OCI-LY1 (cell line): ENCODE results near the gene UNC13D.

Experiments
- H2AFZ ChIP-seq: fragments of 200-600 bp; sonication (generic), shearing (Covaris generic); 2 replicates; pipeline ENCODE4 v1.6.0; 2014; ENCODE audit warnings: antibody characterized with exemption, mild to moderate bottlenecking, low read length
- H3F3A ChIP-seq: fragments of 200-600 bp; sonication (generic), shearing (Covaris generic); 2 replicates; pipeline ENCODE4 v1.6.0; 2014; ENCODE audit warnings: mild to moderate bottlenecking, antibody characterized with exemption, low read length, moderate library complexity; ENCODE audit not compliant: insufficient read depth
- H3K27ac ChIP-seq: fragments of 200-600 bp; sonication (generic); 2 replicates; pipeline ENCODE4 v1.5.1; 2014; ENCODE audit warnings: low read length, mixed run types, mild to moderate bottlenecking, low read depth; ENCODE audit not compliant: poor library complexity, severe bottlenecking
- H3K27me3 ChIP-seq: fragments of 200-600 bp; sonication (generic); 2 replicates; pipeline ENCODE4 v1.6.0; 2014; ENCODE audit warnings: antibody characterized with exemption, mild to moderate bottlenecking, low read length, moderate library complexity; ENCODE audit not compliant: insufficient read depth
- H3K36me3 ChIP-seq: fragments of 200-600 bp; sonication (generic); 2 replicates; pipeline ENCODE4 v1.6.1; 2014; ENCODE audit warnings: mild to moderate bottlenecking, antibody characterized with exemption, low read length, moderate library complexity, mixed read lengths; ENCODE audit not compliant: insufficient read depth
- H3K4me1 ChIP-seq: fragments of 200-600 bp; sonication (generic); 2 replicates; pipeline ENCODE4 v1.5.1; 2014; ENCODE audit warnings: mild to moderate bottlenecking, low read length, moderate library complexity; ENCODE audit not compliant: insufficient read depth, severe bottlenecking
- H3K4me2 ChIP-seq: fragments of 200-600 bp; sonication (generic), shearing (Covaris generic); 2 replicates; pipeline ENCODE4 v1.6.1; 2014; ENCODE audit warnings: low read length
- H3K4me3 ChIP-seq: fragments of 200-600 bp; sonication (generic); 2 replicates; pipeline ENCODE4 v1.5.1; 2014; ENCODE audit warnings: low read length, low read depth, mild to moderate bottlenecking, mixed read lengths; ENCODE audit not compliant: poor library complexity, severe bottlenecking
- H3K79me2 ChIP-seq: fragments of 200-600 bp; shearing (Covaris generic); 2 replicates; pipeline ENCODE4 v1.6.1; 2016; ENCODE audit warnings: mixed run types, low read length, mixed read lengths; ENCODE audit not compliant: insufficient read depth
- H3K9ac ChIP-seq: fragments of 200-600 bp; sonication (generic), shearing (Covaris generic); 2 replicates; pipeline ENCODE4 v1.6.1; 2014; ENCODE audit warnings: mild to moderate bottlenecking, low read length, mixed read lengths
- H3K9me2 ChIP-seq: fragments of 200-600 bp; sonication (generic), shearing (Covaris generic); 2 replicates; pipeline ENCODE4 v1.6.1; 2014; ENCODE audit warnings: low read depth, mild to moderate bottlenecking, low read length, mixed read lengths
- H3K9me3 ChIP-seq: fragments of 200-600 bp; shearing (Covaris generic); 2 replicates; pipeline ENCODE4 v1.6.1; 2014; ENCODE audit warnings: low read length, mixed read lengths
- H4K20me1 ChIP-seq: fragments of 200-600 bp; sonication (generic), shearing (Covaris generic); 2 replicates; pipeline ENCODE4 v1.6.0; 2016; ENCODE audit warnings: mild to moderate bottlenecking, low read length; ENCODE audit not compliant: insufficient read depth
- EZH2 ChIP-seq: fragments of 200-600 bp; sonication (generic), shearing (Covaris generic); IDR thresholded peaks from 2 replicates; pipeline ENCODE4 v1.8.0; 2017; ENCODE audit warnings: borderline replicate concordance, mixed run types, mild to moderate bottlenecking, antibody characterized with exemption, low read length, moderate library complexity, mixed read lengths
- TF ChIP-seq, protein P1 (sequence below): fragments of 200-600 bp; sonication (generic), shearing (Covaris generic); IDR thresholded peaks from 2 replicates; pipeline ENCODE4 v1.5.1; 2017; ENCODE audit warnings: mild to moderate bottlenecking, antibody characterized with exemption, low read length, moderate library complexity, mixed read lengths

The UNC13D gene

GRCh38 chr17:75875182-75875939, 31.2 kb upstream of the UNC13D start:
- TF ChIP-seq EZH2, result no peak
- TF ChIP-seq, protein P1, sequence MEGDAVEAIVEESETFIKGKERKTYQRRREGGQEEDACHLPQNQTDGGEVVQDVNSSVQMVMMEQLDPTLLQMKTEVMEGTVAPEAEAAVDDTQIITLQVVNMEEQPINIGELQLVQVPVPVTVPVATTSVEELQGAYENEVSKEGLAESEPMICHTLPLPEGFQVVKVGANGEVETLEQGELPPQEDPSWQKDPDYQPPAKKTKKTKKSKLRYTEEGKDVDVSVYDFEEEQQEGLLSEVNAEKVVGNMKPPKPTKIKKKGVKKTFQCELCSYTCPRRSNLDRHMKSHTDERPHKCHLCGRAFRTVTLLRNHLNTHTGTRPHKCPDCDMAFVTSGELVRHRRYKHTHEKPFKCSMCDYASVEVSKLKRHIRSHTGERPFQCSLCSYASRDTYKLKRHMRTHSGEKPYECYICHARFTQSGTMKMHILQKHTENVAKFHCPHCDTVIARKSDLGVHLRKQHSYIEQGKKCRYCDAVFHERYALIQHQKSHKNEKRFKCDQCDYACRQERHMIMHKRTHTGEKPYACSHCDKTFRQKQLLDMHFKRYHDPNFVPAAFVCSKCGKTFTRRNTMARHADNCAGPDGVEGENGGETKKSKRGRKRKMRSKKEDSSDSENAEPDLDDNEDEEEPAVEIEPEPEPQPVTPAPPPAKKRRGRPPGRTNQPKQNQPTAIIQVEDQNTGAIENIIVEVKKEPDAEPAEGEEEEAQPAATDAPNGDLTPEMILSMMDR, result no peak
- Histone ChIP-seq H3K27ac (peak overlapping the region; percentile 59), H3K9ac (peak overlapping the region; percentile 63; the same call in 1 of the 2 replicates), H3K79me2 (no peaks in the 10 kb centered on the region), H3F3A (no peaks in the 10 kb centered on the region), H4K20me1 (no peaks in the 10 kb centered on the region), H3K27me3 (peaks cover 4% of the 10 kb centered on the region; the same call in 1 of the 2 replicates), H3K4me3 (peak overlapping the region; percentile 62), H3K9me2 (no peaks in the 10 kb centered on the region), H3K36me3 (no peaks in the 10 kb centered on the region), H3K4me1 (peaks cover 40% of the 10 kb centered on the region), H3K9me3 (no peaks in the 10 kb centered on the region), H2AFZ (no peak overlapping the region), H3K4me2 (peak overlapping the region; percentile 82)

DNA sequence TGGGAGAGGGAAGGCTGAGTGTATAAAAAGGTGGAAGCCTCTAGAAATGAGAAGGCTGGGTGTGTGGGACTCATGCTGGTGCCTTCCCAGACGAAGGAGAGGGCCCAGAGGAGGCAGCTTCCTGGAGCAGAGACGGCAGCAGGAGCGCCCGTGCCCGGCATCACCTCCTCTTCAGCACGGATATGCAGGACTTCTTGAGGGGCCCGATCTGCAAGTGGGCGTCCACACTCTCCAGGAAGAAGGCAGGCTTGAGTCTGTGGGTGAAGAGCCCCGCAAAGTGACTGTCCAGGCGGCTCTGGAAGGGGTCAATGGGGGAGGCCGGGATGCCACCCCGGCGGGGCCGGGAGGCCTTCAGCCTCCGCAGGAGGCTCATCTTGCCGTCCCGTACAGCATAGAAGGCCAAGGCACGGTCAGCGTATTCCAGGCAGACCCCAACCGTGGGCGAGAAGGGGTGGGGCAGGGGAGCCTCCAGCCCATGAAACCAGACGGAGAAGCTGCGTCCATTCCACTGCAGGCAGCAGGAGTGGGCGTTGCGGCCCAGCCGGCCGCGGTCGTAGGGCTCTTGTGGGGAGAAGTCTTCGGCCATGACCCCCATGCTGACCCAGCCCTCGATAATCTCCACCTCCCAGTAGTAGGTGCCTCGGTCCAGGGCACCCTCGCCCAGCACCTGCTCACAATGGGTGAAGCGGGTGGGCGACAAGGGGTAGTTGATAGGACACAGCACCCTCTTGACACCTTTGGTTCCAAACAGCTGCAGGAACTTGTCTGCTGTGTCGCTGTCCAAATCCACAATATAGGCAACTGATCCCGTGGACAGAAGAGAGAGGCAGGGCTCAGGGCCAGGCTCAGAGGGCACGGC, 30.3 kb upstream of the UNC13D start:
- Histone ChIP-seq H3K9me2 (no peaks in the 10 kb centered on the region), H3K36me3 (no peaks in the 10 kb centered on the region), H3K27me3 (peaks cover 4% of the 10 kb centered on the region; the same call in 1 of the 2 replicates), H3K4me2 (no peak overlapping the region), H3K9me3 (no peaks in the 10 kb centered on the region), H3K79me2 (no peaks in the 10 kb centered on the region), H3K9ac (no peak overlapping the region), H4K20me1 (no peaks in the 10 kb centered on the region), H3K27ac (no peak overlapping the region), H3K4me3 (no peak overlapping the region), H3F3A (no peaks in the 10 kb centered on the region), H2AFZ (no peak overlapping the region), H3K4me1 (peaks cover 40% of the 10 kb centered on the region)
- TF ChIP-seq EZH2, result no peak
- TF ChIP-seq, protein P1, result no peak

DNA sequence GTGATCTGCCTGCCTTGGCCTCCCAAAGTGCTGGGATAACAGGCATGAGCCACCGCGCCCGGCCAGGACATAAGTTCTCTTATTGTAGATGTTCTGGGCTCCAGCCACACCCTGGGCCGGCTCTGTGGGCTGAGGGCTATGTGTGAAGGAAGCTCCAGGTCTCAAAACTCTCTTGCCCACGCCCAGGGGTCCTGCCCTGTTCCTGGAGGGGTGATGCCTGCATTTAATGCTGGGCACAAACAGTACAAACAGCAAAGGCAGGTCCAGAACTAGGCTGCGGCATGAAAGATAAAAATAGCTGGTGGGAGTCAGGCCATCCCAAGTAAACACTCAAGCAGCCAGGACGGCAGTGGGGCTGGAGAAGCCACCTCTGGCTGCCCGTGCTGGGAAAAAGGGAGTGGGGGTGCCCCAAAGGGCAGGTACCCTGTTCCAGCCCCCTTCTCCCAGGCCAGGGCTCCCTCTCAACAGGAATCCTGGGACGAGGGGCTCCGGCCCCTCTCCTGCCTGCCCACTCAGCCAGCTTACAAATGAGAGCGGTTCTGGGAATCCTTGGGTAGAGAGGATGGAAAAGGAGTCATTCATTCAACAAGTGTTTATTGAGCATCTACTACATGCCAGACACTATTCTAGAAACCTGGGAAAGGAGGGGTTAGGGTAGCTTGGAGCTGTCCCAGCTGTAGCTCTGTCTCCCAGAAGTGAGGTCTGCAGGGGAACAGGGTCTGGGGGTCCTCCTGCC, 29.6 kb upstream of the UNC13D start:
- H3K9ac ChIP-seq, result no peak overlapping the region

More for the DNA sequence above, 29.6 kb upstream of the UNC13D start:
- H3K4me1 ChIP-seq, result peaks cover 40% of the 10 kb centered on the region
- no peak overlapping the region for H3K4me2 ChIP-seq
- H3K9me2 ChIP-seq, result no peaks in the 10 kb centered on the region
- no peaks in the 10 kb centered on the region for H3K36me3 ChIP-seq
- H3K27ac ChIP-seq, result no peak overlapping the region
- no peaks in the 10 kb centered on the region for H3F3A ChIP-seq
- no peaks in the 10 kb centered on the region for H3K9me3 ChIP-seq
- no peaks in the 10 kb centered on the region for H3K79me2 ChIP-seq
- H2AFZ ChIP-seq, result no peak overlapping the region
- no peaks in the 10 kb centered on the region for H3K27me3 ChIP-seq
- TF ChIP-seq, protein P1, result no peak
- no peak for TF ChIP-seq EZH2
- no peak overlapping the region for H3K4me3 ChIP-seq
- H4K20me1 ChIP-seq, result no peaks in the 10 kb centered on the region
